SK-N-MC (cell line): Measurements from ENCODE around the gene ZNF526.

ENCODE experiments used
- EZH2 ChIP-seq: fragments of 200-600 bp; sonication (generic); IDR thresholded peaks from one replicate; pipeline ENCODE4 v1.6.1; 2017; ENCODE audit warnings: antibody characterized with exemption
- FOXP2 ChIP-seq: optimal IDR thresholded peaks from 2 replicates; pipeline ENCODE3; 2011; ENCODE audit warnings: mild to moderate bottlenecking, moderate library complexity; ENCODE audit not compliant: insufficient read depth; ENCODE audit errors: extremely low read length, control extremely low read depth
- POLR2AphosphoS5 ChIP-seq: IDR thresholded peaks from 2 replicates; pipeline ENCODE4 v1.6.1; 2012; ENCODE audit warnings: mild to moderate bottlenecking, low read depth, low read length, borderline replicate concordance

DNA sequence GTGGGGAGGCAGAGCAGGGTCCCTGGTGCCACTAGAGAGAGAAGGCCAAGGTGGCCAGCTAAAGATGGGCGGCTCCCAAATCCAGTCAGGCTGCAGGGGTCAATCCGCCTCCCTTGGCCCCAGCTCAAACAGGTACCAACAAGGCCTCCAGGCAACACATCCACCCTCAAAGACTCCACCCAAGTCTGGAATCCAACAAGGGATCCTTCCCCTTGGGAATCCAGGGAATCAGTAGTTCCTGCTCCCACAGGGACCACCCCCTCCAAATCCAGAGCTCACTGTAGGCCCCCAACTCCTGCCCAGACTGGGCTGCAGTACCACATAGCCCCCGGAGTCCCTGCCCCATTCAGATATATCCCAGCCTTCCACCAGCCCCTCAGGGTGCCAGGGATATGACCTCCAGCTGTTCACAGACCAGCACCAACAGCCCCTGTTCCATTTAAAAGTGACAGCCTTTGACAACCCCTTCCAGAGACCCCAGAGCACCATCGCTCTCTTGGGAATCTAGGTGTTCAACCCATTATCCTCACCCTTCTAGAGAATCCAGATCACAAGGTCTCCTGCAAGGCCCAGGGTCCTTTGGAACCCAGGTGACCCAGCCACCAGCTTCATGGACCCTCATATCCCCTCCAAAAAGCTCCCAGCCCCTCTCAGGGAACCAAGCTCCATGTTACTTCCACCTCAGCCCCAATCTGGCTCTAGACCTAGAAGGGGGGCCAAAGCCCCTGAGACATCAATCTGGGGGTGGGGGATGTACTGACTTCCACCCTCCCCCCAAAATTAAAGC lies 31.7 kb downstream of the ZNF526 start:
- TF ChIP-seq FOXP2 (no peak), POLR2AphosphoS5 (no peak), EZH2 (no peak)
